ENCODE results near the gene SLC34A2.
"Not testable (repeated sequence)": the region's sequence is repeated elsewhere in the genome, so short reads cannot be mapped to it uniquely, and the experiment has no call there.

The SLC34A2 gene

GRCh38 chr4:25654971-25655963, at the start of gene SLC34A2:
Gene SLC34A2 (plus strand): TSS chr4:25655851. CDS start chr4:25662501, 6,650 bp downstream.
- no peak for DNase-seq

GRCh38 chr4:25608644-25609043, 47.0 kb upstream of the SLC34A2 start:
- DNase-seq, result no peak

GRCh38 chr4:25609976-25610375, 45.7 kb upstream of the SLC34A2 start:
- DNase-seq, result no peak

- DNase-seq, result not testable (repeated sequence)
Measured at GRCh38 chr4:25613613-25614012, 42.0 kb upstream of the SLC34A2 start.

- no peak for DNase-seq
Measured at GRCh38 chr4:25614807-25615206, 40.8 kb upstream of the SLC34A2 start.

GRCh38 chr4:25621027-25621930, 34.4 kb upstream of the SLC34A2 start:
- no peak for DNase-seq

- DNase-seq, result no peak
Measured at GRCh38 chr4:25624616-25625015, 31.0 kb upstream of the SLC34A2 start.

- no peak for DNase-seq
Measured at GRCh38 chr4:25628451-25628850, 27.2 kb upstream of the SLC34A2 start.

GRCh38 chr4:25632135-25632534, 23.5 kb upstream of the SLC34A2 start:
- no peak for DNase-seq

- DNase-seq, result no peak
Measured at GRCh38 chr4:25633541-25633940, 22.1 kb upstream of the SLC34A2 start.

GRCh38 chr4:25635501-25635900, 20.1 kb upstream of the SLC34A2 start:
- no peak for DNase-seq

GRCh38 chr4:25637581-25638220, 17.9 kb upstream of the SLC34A2 start:
- no peak for DNase-seq

- no peak for DNase-seq
Measured at GRCh38 chr4:25638221-25638601, 17.4 kb upstream of the SLC34A2 start.

- DNase-seq, result no peak
Measured at GRCh38 chr4:25638806-25639205, 16.8 kb upstream of the SLC34A2 start.

GRCh38 chr4:25650311-25650710, 5.3 kb upstream of the SLC34A2 start:
- DNase-seq, result no peak

GRCh38 chr4:25651682-25652081, 4.0 kb upstream of the SLC34A2 start:
- no peak for DNase-seq

- DNase-seq, result no peak
Measured at GRCh38 chr4:25654031-25654970, 1.4 kb upstream of the SLC34A2 start.

GRCh38 chr4:25656031-25656430, 380 bp downstream of the SLC34A2 start:
- no peak for DNase-seq

- DNase-seq, result no peak
Measured at GRCh38 chr4:25658357-25658771, 2.7 kb downstream of the SLC34A2 start.

- DNase-seq, result no peak
Measured at GRCh38 chr4:25658777-25659176, 3.1 kb downstream of the SLC34A2 start.

- not testable (repeated sequence) for DNase-seq
Measured at GRCh38 chr4:25661441-25661840, 5.8 kb downstream of the SLC34A2 start.

- no peak for DNase-seq
Measured at GRCh38 chr4:25662306-25662705, 6.7 kb downstream of the SLC34A2 start.

Measured in right hindlimb (tissue), 1 donor.